ENCODE measurements around the gene KLHL9. TPM values are rescaled to one million over a fixed set of nuclear protein-coding genes. Genes with fewer than 3 reads are reported as not detected.

The KLHL9 gene
- total RNA-seq, 2 donors from 2014 or later, result 21.4 to 31.4 TPM

GRCh38 chr9:21348430-21348970 lies 13.3 kb upstream of the KLHL9 start:
- Histone ChIP-seq H3K27ac (no peak overlapping the region), H3K4me3 (no peak overlapping the region), H3K27me3 (replicated peaks; ENCODE audit: insufficient read depth) (no peaks in the 10 kb centered on the region), H3K36me3 (no peaks in the 10 kb centered on the region), H3K9me3 (no peaks in the 10 kb centered on the region), H3K4me1 (replicated peaks) (no peaks in the 10 kb centered on the region)
- TF ChIP-seq POLR2A (IDR thresholded peaks at IDR 0.05), result no peak
- TF ChIP-seq POLR2AphosphoS5 (IDR thresholded peaks at IDR 0.05), result no peak
- TF ChIP-seq CTCF (IDR thresholded peaks at IDR 0.05), result no peak
- WGBS, result 66% methylated on average over 3 of the region's 3 CpGs
- DNase-seq (ENCODE audit: low spot score), result no peak
- intact Hi-C loops (cut with DNase I), result no loop called here

GRCh38 chr9:21340735-21341134 lies 5.5 kb upstream of the KLHL9 start:
- H3K4me1 ChIP-seq (replicated peaks), result no peaks in the 10 kb centered on the region
- WGBS, result 94% methylated on average over 4 of the region's 4 CpGs
- no peak for DNase-seq (ENCODE audit: low spot score)
- no peak overlapping the region for H3K4me3 ChIP-seq
- H3K9me3 ChIP-seq, result no peaks in the 10 kb centered on the region
- intact Hi-C loops (cut with DNase I), result no loop called here
- TF ChIP-seq POLR2AphosphoS5 (IDR thresholded peaks at IDR 0.05) (no peak), CTCF (IDR thresholded peaks at IDR 0.05) (no peak), POLR2A (IDR thresholded peaks at IDR 0.05) (no peak)
- H3K27ac ChIP-seq, result no peak overlapping the region
- no peaks in the 10 kb centered on the region for H3K27me3 ChIP-seq (replicated peaks; ENCODE audit: insufficient read depth)
- H3K36me3 ChIP-seq, result no peaks in the 10 kb centered on the region

- Histone ChIP-seq H3K4me1 (replicated peaks) (peaks cover 8% of the 10 kb centered on the region), H3K4me3 (no peak overlapping the region), H3K27ac (no peak overlapping the region), H3K9me3 (no peaks in the 10 kb centered on the region), H3K36me3 (no peaks in the 10 kb centered on the region), H3K27me3 (replicated peaks; ENCODE audit: insufficient read depth) (no peaks in the 10 kb centered on the region)
- TF ChIP-seq POLR2A (IDR thresholded peaks at IDR 0.05), result no peak
- no peak for TF ChIP-seq POLR2AphosphoS5 (IDR thresholded peaks at IDR 0.05)
- TF ChIP-seq CTCF (IDR thresholded peaks at IDR 0.05), result no peak
- DNase-seq (ENCODE audit: low spot score), result no peak
- intact Hi-C loops (cut with DNase I), result loop anchor here (10.0 kb wide), 1 partner anchor 668 kb away; the partner anchor contains the start of gene CDKN2B
Measured at GRCh38 chr9:21336457-21336856, 1.3 kb upstream of the KLHL9 start.

- peaks cover 8% of the 10 kb centered on the region for H3K4me1 ChIP-seq (replicated peaks)
- no peak overlapping the region for H3K4me3 ChIP-seq
- 97% methylated on average over 2 of the region's 2 CpGs for WGBS
Measured at GRCh38 chr9:21333226-21333625, 2.0 kb downstream of the KLHL9 start.

More at GRCh38 chr9:21333226-21333625, 2.0 kb downstream of the KLHL9 start:
- intact Hi-C loops (cut with DNase I), result loop anchor here (5.0 to 10.0 kb wide), 2 partner anchors 469 to 672 kb away; partner anchors contain the start of genes CDKN2B and MTAP
- Histone ChIP-seq H3K9me3 (no peaks in the 10 kb centered on the region), H3K36me3 (no peaks in the 10 kb centered on the region), H3K27ac (no peak overlapping the region), H3K27me3 (replicated peaks; ENCODE audit: insufficient read depth) (no peaks in the 10 kb centered on the region)
- no peak for DNase-seq (ENCODE audit: low spot score)
- TF ChIP-seq POLR2AphosphoS5 (IDR thresholded peaks at IDR 0.05) (no peak), POLR2A (IDR thresholded peaks at IDR 0.05) (no peak), CTCF (IDR thresholded peaks at IDR 0.05) (no peak)
